ENCODE measurements around the gene APLF. TPM values are rescaled to one million over a fixed set of nuclear protein-coding genes. Genes with fewer than 3 reads are reported as not detected.
"Not testable (repeated sequence)": the region's sequence is repeated elsewhere in the genome, so short reads cannot be mapped to it uniquely, and the experiment has no call there.

Gene APLF
- total RNA-seq, 1 donor from 2014 or later = 8.9 TPM

DNA sequence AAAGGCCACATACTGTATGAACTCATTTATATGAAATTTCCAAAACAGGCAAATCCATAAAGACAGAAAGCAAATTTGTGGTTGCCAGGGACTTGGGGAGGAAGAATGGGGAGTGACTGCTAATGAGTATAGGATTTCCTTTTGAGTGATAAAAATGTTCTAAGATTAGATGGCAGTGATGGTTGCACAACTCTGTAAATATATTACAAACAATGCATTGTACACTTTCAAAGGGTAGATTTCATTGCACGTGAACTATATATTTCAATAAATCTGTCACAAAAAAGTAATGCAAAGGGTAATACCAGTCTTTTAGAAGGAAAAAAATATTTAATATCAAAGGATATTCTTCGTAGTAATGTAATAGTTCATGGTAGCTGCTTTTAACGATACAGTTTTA is 112.3 kb downstream of the APLF start:
- no peak for DNase-seq (ENCODE audit: low spot score)

DNA sequence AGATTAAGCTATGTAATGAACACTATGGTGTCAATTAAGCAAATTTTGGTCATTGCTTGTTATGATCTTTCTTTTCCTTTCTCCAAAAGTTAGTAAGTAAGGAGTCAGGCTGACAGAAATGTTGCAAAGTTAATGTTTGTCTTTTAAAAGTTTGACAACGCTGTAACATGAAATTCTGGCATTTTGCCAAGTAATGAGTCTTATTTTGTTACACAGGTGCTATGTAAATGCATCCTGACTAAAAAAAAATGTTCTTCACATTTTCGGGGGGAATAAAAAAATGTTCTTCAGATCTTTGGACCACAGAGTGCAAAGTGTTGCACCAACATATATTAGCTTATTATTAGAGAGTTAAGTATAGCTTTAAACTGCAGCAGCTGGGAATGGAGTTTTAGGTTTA is 121.2 kb downstream of the APLF start:
- DNase-seq (ENCODE audit: low spot score) = no peak

DNA sequence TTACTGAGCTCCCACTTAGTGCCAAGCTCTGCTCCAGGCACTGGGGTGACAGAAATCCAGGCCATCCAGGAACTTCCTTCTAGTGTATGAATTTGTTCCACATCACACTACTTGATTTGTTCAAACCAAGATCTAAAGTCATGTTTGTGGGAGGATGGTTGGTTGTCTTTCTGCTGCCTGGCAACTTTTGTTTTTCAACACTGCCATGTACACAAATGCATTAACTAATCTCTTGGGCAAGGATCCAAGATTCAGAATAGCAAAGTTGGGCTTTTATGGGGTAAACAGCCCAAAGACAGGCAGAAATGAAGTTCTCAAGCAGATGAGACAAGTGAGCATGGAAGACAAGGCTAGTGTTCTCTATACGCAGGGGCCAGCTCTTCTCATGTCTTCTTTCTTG is 122.6 kb downstream of the APLF start:
- no peak for DNase-seq (ENCODE audit: low spot score)

DNA sequence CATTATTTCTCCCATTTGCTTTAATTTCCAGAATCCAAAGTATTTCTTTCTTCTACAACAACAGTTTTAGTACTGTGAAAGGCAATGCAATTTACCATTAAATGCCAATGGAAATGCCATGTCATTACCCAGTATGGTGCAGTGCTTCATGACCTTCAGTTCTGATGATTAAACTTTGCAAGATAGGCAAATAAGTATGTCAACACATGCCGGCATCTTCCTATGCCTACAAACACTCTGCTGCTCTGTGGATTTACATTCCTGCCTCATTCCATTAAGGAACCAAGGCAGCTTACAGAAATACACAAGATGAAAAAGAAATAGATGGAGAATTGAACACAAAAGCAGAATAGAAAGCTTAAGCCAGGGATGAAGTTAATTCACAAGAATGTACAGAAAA is 123.3 kb downstream of the APLF start:
- no peak for DNase-seq (ENCODE audit: low spot score)

DNA sequence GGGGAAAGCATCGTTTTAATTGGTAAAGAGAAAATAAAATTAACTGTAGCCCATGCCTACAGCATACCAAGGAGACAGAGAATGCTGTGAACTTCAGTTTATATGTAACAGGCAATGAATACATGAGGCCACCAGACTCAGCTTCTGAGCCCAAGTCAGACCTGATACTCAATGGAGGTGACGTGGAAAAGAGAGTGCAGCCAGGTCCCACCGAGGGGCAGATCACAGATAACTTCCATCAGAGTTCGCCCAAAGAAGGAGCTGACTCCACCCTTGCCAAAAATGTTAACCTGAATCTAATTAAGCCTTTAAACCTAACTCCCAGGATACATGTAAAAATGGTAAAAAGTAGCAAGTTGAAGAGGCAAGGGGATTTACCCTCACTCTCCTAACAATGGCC is 123.8 kb downstream of the APLF start:
- no peak for DNase-seq (ENCODE audit: low spot score)

DNA sequence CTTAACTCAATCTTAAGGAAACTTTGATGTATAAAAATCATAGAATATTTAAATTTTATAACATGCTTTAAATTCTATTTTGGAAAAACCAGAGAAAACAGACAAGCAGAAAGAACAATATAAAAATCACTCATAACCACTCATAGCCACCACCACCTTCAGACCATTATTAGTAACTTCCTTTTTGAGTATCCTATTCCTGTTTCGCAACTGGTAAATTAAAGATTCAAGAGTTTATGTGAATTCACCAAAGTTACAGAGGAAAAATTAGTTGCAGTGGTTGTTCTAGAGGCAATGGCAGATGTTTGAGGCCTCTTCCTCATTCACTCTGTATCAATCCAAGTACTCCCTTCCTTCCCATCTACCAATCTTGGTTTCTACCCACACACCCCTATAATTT is 126.7 kb downstream of the APLF start:
- DNase-seq (ENCODE audit: low spot score) = no peak

DNA sequence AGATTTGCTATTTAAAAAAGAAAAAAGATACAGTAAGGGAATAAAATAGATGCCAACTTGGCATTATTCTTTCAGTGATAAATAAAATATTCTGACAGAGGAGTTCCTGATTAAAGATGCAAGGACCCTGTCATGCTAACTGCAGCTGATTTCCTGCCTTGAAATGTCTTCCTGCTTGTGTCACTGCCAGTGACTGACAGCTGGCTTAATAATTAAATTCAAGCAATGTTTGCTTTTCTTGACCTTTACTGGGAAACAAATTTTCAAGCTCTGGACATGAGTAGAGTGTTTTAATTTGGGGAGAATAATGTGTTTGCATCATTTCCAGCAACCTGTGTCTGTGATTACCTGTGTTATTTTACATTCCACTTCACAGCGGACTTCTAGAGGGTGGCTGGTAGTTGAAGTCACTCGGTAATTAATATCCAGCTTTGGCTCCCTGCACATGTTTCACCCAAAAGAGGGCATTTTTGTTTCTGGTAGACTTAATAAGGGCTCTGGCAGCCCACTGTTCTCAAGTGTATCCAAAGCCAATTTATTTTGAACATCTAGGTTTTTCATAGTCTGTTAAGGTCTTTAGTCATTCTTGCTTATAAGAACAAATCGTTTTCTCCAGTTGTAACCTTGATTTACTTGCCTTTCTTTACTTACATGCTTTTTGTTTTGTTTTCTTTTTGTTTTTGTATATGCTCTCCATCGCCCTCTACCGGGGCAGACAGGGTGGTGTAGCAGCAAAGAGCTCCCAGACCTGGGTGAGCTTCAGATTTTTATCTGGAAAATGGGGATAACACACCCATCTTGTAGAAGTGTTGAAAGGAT is 127.5 kb downstream of the APLF start:
- DNase-seq (ENCODE audit: low spot score) = no peak

DNA sequence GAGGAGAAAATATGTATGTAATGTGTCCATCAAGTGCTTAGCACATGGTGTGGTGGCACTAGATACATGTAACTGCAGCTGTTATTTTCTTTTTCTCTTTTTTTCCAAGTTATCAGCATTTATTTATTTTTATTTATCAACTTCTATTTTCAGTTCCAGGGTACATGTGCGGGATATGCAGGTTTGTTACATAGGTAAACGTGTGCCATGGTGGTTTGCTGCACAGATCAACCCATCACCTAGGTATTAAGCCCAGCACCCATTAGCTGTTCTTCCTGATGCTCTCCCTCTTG is 128.1 kb downstream of the APLF start:
- DNase-seq (ENCODE audit: low spot score) = not testable (repeated sequence)

DNA sequence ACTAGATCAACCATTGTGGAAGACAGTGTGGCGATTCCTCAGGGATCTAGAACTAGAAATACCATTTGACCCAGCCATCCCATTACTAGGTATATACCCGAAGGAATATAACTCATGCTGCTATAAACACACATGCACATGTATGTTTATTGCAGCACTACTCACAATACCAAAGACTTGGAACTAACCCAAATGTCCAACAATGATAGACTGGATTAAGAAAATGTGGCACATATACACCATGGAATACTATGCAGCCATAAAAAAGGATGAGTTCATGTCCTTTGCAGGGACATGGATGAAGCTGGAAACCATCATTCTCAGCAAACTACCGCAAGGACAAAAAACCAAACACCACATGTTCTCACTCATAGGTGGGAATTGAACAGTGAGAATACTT is 133.1 kb downstream of the APLF start:
- DNase-seq (ENCODE audit: low spot score) = not testable (repeated sequence)

DNA sequence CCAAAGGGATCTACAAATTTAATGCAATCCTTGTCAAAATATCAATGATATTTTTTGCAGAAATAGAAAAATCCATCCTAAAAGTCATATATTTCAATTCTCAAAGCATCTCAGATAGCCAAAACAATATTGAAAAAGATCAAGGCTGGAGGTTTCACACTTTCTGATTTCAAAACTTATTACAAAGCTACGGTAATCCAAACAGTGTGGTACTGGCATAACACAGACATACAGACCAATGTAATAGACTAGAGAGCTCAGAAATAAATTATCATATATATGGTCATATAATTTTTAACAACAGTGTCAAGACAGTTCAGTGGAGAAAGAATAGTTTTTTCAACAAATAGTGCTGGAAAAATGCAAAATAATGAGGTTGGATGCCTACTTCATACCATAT is 135.7 kb downstream of the APLF start:
- DNase-seq (ENCODE audit: low spot score) = no peak

DNA sequence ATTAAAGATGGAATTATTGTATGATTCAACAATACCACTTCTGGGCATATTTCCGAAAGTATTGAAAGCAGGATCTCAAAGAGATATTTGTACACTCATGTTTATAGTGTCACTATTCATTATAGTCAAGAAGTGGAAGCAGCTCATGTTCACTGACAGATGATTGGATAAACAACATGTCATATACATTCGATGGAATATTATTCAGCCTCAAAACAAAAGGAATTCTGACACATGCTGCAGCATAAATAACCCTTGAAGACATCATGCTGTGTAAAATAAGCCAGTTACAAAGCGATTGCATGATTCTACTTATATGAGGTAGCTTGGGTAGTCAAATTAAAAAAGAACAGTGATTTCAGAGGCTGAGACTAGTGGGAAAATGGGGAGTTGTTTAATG is 136.7 kb downstream of the APLF start:
- no peak for DNase-seq (ENCODE audit: low spot score)

DNA sequence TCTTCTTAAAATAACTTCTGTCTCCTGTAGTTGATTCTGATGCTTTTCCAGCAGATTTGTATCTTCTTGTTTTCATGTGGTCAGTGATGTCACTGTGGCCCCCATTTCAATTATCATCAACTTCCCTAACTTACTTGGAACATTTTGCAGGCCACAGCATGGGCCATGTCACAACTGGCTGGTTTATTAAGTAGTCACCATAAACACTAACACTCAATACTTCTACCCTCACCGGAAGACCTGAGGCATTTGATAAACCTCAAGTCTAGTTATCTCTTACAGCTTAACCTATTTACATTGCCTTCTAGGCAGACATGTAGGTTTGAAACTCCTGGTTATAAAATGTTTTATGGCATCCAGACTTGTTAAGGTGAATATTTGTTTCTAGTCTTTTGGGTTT is 138.6 kb downstream of the APLF start:
- no peak for DNase-seq (ENCODE audit: low spot score)

DNA sequence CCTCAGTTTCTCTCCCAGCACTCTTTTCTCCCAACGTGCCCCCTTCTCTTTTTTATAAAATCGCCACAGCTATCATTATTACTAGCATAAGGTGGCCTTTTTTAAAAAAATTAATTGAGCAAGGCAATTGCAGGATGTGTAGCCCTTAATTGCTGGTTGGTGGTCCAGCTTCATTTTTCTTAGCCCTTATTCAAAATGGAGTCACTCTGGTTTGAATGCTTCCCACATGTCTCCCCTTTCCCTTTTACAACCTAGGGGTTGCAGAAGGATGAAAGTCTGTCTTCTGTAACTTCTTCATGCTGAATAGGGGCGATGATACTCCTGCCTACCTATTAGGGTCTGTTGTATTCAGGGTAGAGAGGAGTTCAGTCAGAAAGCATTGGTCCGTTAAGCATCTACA is 139.4 kb downstream of the APLF start:
- DNase-seq (ENCODE audit: low spot score) = no peak

DNA sequence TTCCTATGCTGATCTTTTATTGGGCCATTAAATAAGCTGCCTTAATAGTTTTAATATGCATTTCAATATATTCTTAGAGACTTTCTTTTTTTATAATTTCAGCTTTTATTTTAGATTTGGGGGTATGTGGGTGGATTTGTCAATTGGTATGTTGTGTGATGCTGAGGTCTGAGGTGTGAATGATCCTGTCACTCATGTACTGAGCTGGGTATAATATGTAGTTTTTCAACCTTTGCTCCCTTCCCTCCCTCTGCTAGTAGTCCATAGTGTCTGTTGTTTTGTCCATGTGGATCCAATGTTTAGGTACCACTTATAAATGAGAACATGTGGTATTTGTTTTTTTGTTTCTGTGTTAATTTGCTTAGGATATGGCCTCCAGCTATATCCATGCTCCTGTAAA is 140.5 kb downstream of the APLF start:
- DNase-seq (ENCODE audit: low spot score) = no peak

DNA sequence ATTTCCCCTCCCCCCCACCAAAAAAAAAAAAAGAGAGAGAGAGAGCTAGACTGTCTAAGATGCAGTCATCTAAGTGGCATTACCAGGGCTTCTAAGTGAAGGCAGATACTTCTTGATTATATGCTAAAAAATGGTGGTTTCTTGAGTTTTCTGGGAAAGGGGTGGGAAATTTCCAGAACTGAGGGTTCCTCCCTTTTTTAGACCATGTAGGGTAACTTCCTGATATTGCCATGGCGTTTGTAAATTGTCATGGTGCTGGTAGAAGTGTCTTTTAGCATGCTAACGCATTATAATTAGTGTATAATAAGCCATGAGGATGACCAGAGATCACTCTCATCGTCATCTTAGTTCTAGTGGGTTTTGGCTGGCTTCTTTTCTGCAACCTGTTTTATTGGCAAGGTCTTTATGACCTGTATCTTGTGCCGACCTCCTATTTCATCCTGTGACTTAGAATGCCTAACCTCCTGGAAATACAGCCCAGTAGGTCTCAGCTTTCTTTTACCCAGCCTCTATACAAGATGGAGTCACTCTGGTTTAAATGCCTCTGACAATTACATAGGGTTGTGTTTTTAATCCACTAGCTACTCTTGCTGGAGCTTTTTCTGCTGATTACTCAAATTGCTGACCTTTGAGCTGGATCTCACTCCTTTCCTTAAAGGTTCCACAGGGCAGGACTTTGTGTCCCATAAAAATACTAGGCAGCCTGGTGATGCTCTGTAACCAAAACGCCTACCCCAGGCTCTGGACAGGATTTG is 145.6 kb downstream of the APLF start:
- no peak for DNase-seq (ENCODE audit: low spot score)

DNA sequence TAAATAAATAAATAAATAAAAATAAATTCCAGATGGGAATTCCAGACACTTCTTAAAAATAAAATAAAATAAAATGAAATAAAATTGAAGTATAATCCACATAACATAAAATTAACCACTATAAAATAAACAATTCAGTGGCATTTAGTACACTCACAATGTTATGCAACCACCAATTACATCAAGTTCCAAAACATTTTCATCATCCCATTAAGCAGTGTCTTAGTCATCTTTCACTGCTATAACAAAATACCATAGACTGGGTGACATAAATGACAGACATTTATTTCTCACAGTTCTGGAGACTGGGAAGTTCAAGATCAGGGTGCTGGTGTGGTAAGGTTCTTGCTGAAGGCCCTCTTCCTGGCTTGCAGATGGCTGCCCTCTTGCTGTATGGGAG is 153.4 kb downstream of the APLF start:
- DNase-seq (ENCODE audit: low spot score) = no peak

DNA sequence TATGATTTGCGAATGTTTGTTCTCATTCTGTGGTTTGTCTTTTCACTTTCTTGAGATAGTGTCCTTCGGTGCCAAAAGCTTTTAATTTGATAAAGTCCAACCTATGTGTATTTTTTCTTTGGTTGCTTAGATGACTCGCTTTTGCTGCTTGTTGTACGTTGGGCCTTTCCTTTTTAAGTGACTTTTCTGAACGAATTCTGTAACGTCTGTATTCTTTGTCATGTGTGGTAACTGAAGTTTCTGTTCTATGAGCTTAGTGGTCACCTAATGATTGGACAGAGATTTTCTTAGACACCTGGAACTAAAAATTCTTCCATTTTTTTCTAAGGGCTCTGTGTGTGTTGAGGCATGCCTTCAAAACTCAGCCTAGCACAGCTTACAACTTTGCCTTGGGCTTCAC is 156.4 kb downstream of the APLF start:
- DNase-seq (ENCODE audit: low spot score) = no peak

DNA sequence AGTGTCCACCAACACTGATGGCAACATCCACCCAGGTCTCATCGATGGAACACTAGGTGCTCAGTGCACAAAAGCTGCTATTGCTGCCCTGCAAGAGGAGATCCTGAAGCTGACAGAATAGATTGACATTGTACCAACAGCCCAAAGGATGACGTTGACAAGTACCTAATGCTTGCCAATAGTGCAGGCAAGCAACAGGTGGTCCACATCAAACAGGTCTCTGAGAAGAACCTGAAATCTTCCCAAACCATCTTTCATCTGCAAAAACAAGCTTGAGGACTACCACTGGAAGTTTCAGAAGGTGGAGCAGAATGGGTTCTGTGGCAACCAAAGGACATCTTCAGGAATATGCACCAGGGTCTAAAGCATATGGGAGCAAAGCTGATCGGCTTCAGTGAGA is 160.2 kb downstream of the APLF start:
- no peak for DNase-seq (ENCODE audit: low spot score)

Other genes with a start within 250 kb of the APLF start
- gene PPP3R1, start 215.1 kb upstream of the APLF start, total RNA-seq = 57.7 TPM
- 16.2 TPM for gene CNRIP1, start 147.6 kb upstream of the APLF start, total RNA-seq
- 3.7 TPM for gene PLEK, start 102.3 kb upstream of the APLF start, total RNA-seq
- gene FBXO48, start 291 bp upstream of the APLF start, total RNA-seq = 0.96 TPM
- gene PROKR1, start 176.0 kb downstream of the APLF start, total RNA-seq = not detected

Data from ureter (tissue), 1 donor.